IMR-90 (cell line): ENCODE measurements around the gene RGS3. TPM values are rescaled to one million over a fixed set of nuclear protein-coding genes. Genes with fewer than 3 reads are reported as not detected.
A peak's percentile ranks its signal among the peaks of the same experiment; 100 is the strongest.

Experiments
- ATAC-seq: fragments of 200-7000 bp; cut with Tn5 transposase; 2 replicates; pipeline ENCODE4 v1.9.1; 2020; ENCODE audit warnings: low read depth, mild to moderate bottlenecking, moderate library complexity
- BruUV-seq: library from RNA; stranded (reverse); fragments of 400-500 nt; replicated peaks from 2 replicates; lab custom pipeline; 2021; lab: Mats Ljungman, UMichigan
- CTCF ChIA-PET: fragments of 300-600 bp; formaldehyde crosslinking; extraction: SDS; loops from one replicate; lab custom pipeline; 2021; ENCODE audit warnings: antibody characterized with exemption; lab: Yijun Ruan, JAX
- POLR2A ChIA-PET: fragments of 300-600 bp; sonication (Branson Sonifier 250); formaldehyde crosslinking; loops from one replicate; lab custom pipeline; 2022; ENCODE audit warnings: antibody characterized with exemption; ENCODE audit not compliant: unreplicated experiment; lab: Charles Lee
- DNase-seq: peaks from one replicate; pipeline ENCODE4 v3.0.0; 2013
- H2AFZ ChIP-seq: replicated peaks from 2 replicates; pipeline ENCODE3; 2013; ENCODE audit warnings: low read length, mild to moderate bottlenecking; ENCODE audit not compliant: poor library complexity
- H2AK5ac ChIP-seq: 2 replicates; pipeline ENCODE4 v1.6.1; 2013; ENCODE audit warnings: low read depth, low read length, inconsistent platforms
- H2AK9ac ChIP-seq: replicated peaks from 2 replicates; pipeline ENCODE3; 2013; ENCODE audit warnings: mild to moderate bottlenecking, low read depth, low read length, moderate library complexity; ENCODE audit not compliant: poor library complexity
- H2BK120ac ChIP-seq: 2 replicates; pipeline ENCODE4 v1.6.1; 2013; ENCODE audit warnings: low read depth, low read length, inconsistent platforms
- H2BK15ac ChIP-seq: 3 replicates; pipeline ENCODE4 v1.6.1; 2013; ENCODE audit warnings: low read depth, low read length, inconsistent platforms
- H2BK20ac ChIP-seq: 2 replicates; pipeline ENCODE4 v1.6.1; 2013; ENCODE audit warnings: low read depth, mild to moderate bottlenecking, inconsistent platforms, low read length, moderate library complexity
- H2BK5ac ChIP-seq: 2 replicates; pipeline ENCODE4 v1.6.1; 2013; ENCODE audit warnings: mild to moderate bottlenecking, low read depth, low read length, inconsistent platforms; ENCODE audit not compliant: poor library complexity, severe bottlenecking
- H3K14ac ChIP-seq: replicated peaks from 2 replicates; pipeline ENCODE4 v1.6.1; 2013; ENCODE audit warnings: low read depth, low read length, inconsistent platforms
- H3K18ac ChIP-seq: 2 replicates; pipeline ENCODE4 v1.6.1; 2013; ENCODE audit warnings: low read depth, low read length, control low read depth
- H3K23ac ChIP-seq: 2 replicates; pipeline ENCODE4 v1.6.1; 2013; ENCODE audit warnings: low read depth, low read length, inconsistent platforms
- H3K27ac ChIP-seq: 2 replicates; pipeline ENCODE4 v1.5.1; 2013; ENCODE audit warnings: mild to moderate bottlenecking, control low read depth, low read length; ENCODE audit not compliant: insufficient read depth
- H3K27me3 ChIP-seq: 2 replicates; pipeline ENCODE4 v1.6.1; 2013; ENCODE audit warnings: low read length; ENCODE audit not compliant: control insufficient read depth, insufficient read depth
- H3K36me3 ChIP-seq: 2 replicates; pipeline ENCODE4 v1.6.1; 2013; ENCODE audit warnings: low read length, mixed read lengths; ENCODE audit not compliant: control insufficient read depth, insufficient read depth
- H3K4ac ChIP-seq: 2 replicates; pipeline ENCODE4 v1.6.1; 2013; ENCODE audit warnings: low read depth, low read length, inconsistent platforms
- H3K4me1 ChIP-seq: 2 replicates; pipeline ENCODE4 v1.6.1; 2013; ENCODE audit warnings: low read length, mixed read lengths; ENCODE audit not compliant: control insufficient read depth, insufficient read depth
- H3K4me2 ChIP-seq: 2 replicates; pipeline ENCODE4 v1.6.1; 2013; ENCODE audit warnings: low read depth, mild to moderate bottlenecking, control low read depth, low read length, moderate library complexity
- H3K4me3 ChIP-seq: 2 replicates; pipeline ENCODE4 v1.5.1; 2013; ENCODE audit warnings: low read depth, mild to moderate bottlenecking, control low read depth, low read length, moderate library complexity; ENCODE audit not compliant: insufficient read depth
- H3K56ac ChIP-seq: 2 replicates; pipeline ENCODE4 v1.6.1; 2013; ENCODE audit warnings: low read length, inconsistent platforms; ENCODE audit not compliant: insufficient read depth; ENCODE audit errors: extremely low read depth
- H3K79me1 ChIP-seq, 2 experiments: 2 replicates each; pipeline ENCODE4 v1.6.1; 2013; ENCODE audit warnings: low read length in 2 of 2, inconsistent platforms in 1 of 2, low read depth in 1 of 2
- H3K9ac ChIP-seq: 2 replicates; pipeline ENCODE4 v1.6.1; 2013; ENCODE audit warnings: low read depth, low read length, control low read depth
- H3K9me1 ChIP-seq: 2 replicates; pipeline ENCODE4 v1.6.1; 2013; ENCODE audit warnings: low read length, inconsistent platforms; ENCODE audit not compliant: insufficient read depth
- H3K9me3 ChIP-seq: 2 replicates; pipeline ENCODE4 v1.6.1; 2013; ENCODE audit warnings: low read length; ENCODE audit not compliant: control insufficient read depth, insufficient read depth
- H4K20me1 ChIP-seq: 2 replicates; pipeline ENCODE4 v1.6.1; 2013; ENCODE audit warnings: low read length, inconsistent platforms; ENCODE audit not compliant: insufficient read depth
- H4K5ac ChIP-seq: 2 replicates; pipeline ENCODE4 v1.6.1; 2013; ENCODE audit warnings: mild to moderate bottlenecking, low read depth, low read length, control low read depth
- H4K8ac ChIP-seq, 2 experiments: 2 replicates each; pipeline ENCODE4 v1.6.1; 2013; ENCODE audit warnings: low read depth in 2 of 2, low read length in 2 of 2, control low read depth in 1 of 2, inconsistent platforms in 1 of 2
- H4K91ac ChIP-seq: 2 replicates; pipeline ENCODE4 v1.6.1; 2013; ENCODE audit warnings: low read depth, low read length, inconsistent platforms; ENCODE audit not compliant: insufficient read depth
- FOS ChIP-seq: fragments of 150-350 bp; IDR thresholded peaks from 2 replicates; pipeline ENCODE4 v1.6.1; 2016; ENCODE audit warnings: low read depth, low read length
- RCOR1 ChIP-seq: IDR thresholded peaks from 2 replicates; pipeline ENCODE4 v1.6.1; 2012; ENCODE audit warnings: mild to moderate bottlenecking, low read length, improper control_type of control experiment; ENCODE audit not compliant: insufficient replicate concordance
- WGBS, 2 experiments: methylation state at CpG; one replicate each; pipeline versions ENCODE4 v1.1.5 to v1.1.7; 2013; ENCODE audit warnings: missing lambda C conversion rate in 2 of 2; ENCODE audit not compliant: insufficient read length in 1 of 2; ENCODE audit errors: extremely low coverage in 2 of 2; 5-methylcytosine and 5-hydroxymethylcytosine counted together
- dilution Hi-C: fragments of 300-500 bp; cut with HindIII; formaldehyde crosslinking; loops from one replicate; pipeline ENCODE4 v1.14.3; 2018; ENCODE audit warnings: low sequenced_read_pairs; ENCODE audit not compliant: unreplicated experiment
- in situ Hi-C: fragments of 300-500 bp; cut with MboI; formaldehyde crosslinking; loops from 3 replicates; pipeline ENCODE4 v1.14.3; 2019; ENCODE audit warnings: low sequenced_read_pairs, inconsistent platforms, mixed read lengths
- intact Hi-C: fragments of 100-400 bp; cut with micrococcal nuclease; formaldehyde crosslinking; loops from 2 replicates; pipeline ENCODE4 v1.10.0; 2022
- polyA plus RNA-seq, 3 experiments: library from polyadenylated mRNA; depleted of rRNA; stranded (reverse); fragments of >200 nt; gene quantifications; 2 replicates each; pipeline ENCODE4 v1.2.3, GENCODE V29; 2012; ENCODE audit warnings: low replicate concordance in 1 of 3
- total RNA-seq: library from RNA; depleted of rRNA; stranded (reverse); fragments of >200 nt; gene quantifications from 2 replicates; pipeline ENCODE4 v1.2.3, GENCODE V29; 2012

RGS3 gene
- total and polyA plus RNA-seq, 2 of the 4 experiments (the other 2 are of a cell fraction), result 51.8 to 65.6 TPM

- ChIA-PET CTCF (no interaction called here), POLR2A (no interaction called here)
- peak overlapping the region; percentile 84 for H3K4ac ChIP-seq
- dilution Hi-C loops, result no loop called here
- 0 out of 4 replicates have a peak, but pooled peaks cover 0 to 2% of the 10 kb centered on the region in 2 experiments for H3K79me1 ChIP-seq
- no peak overlapping the region; the same call in 1 of the 2 replicates for H4K5ac ChIP-seq
- H2BK20ac ChIP-seq, result peak overlapping the region; percentile 46
- intact Hi-C loops, result no loop called here
- no peak overlapping the region; the same call in 2 of the 3 replicates for H2BK15ac ChIP-seq
- in situ Hi-C loops, result no loop called here
- no peak overlapping the region for H3K27ac ChIP-seq
- H4K91ac ChIP-seq, result peak overlapping the region; percentile 57; the same call in 1 of the 2 replicates
- H2BK5ac ChIP-seq, result no peak overlapping the region
- H3K18ac ChIP-seq, result 0 out of 2 replicates have a peak overlapping the region, but pooled peaks have one; percentile 27
- H2AK5ac ChIP-seq, result peak overlapping the region; percentile 83
- no peak overlapping the region for H2AK9ac ChIP-seq
- no peak overlapping the region for H2AFZ ChIP-seq
- no peaks in the 10 kb centered on the region for H3K9me3 ChIP-seq
- peaks cover 43% of the 10 kb centered on the region for H3K4me1 ChIP-seq
- H3K4me2 ChIP-seq, result no peak overlapping the region
- no peak overlapping the region for H3K4me3 ChIP-seq
- no TSS peak for BruUV-seq
- peak overlapping the region; percentile 62; the same call in 1 of the 2 replicates for H2BK120ac ChIP-seq
- peaks cover 33% of the 10 kb centered on the region for H3K9me1 ChIP-seq
- no peak overlapping the region for H3K56ac ChIP-seq
- 0 out of 2 replicates have a peak overlapping the region, but pooled peaks have one; percentile 61 for H3K14ac ChIP-seq
- H3K27me3 ChIP-seq, result no peaks in the 10 kb centered on the region
- ATAC-seq (no peak), DNase-seq (no peak)
- TF ChIP-seq FOS, result no peak
- no peak for TF ChIP-seq RCOR1
- no peaks in the 10 kb centered on the region for H4K20me1 ChIP-seq
- peak overlapping the region in 1 of 2 experiments; percentile 47; a peak in 1 of 4 replicates for H4K8ac ChIP-seq
- no peak overlapping the region; the same call in 1 of the 2 replicates for H3K9ac ChIP-seq
- H3K36me3 ChIP-seq, result no peaks in the 10 kb centered on the region
- 100% methylated on average over 1 of the region's 5 CpGs; no CpG with 5 or more reads in 1 of the 2 experiments for WGBS, 2 experiments
- no peak overlapping the region; the same call in 1 of the 2 replicates for H3K23ac ChIP-seq
These were observed 172.1 kb downstream of the RGS3 start for GRCh38 chr9:113635586-113635985.
